Psoas muscle (tissue), 8 donors: Measurements from ENCODE around the gene RBM17. TPM values are rescaled to one million over a fixed set of nuclear protein-coding genes. Genes with fewer than 3 reads are reported as not detected.
A peak's percentile ranks its signal among the peaks of the same experiment; 100 is the strongest.

Experiments
- ATAC-seq, 4 donors: fragments of 200-7000 bp; cut with Tn5 transposase; one replicate each; pipeline ENCODE4 v1.9.1; 2020; ENCODE audit warnings: moderate library complexity in 3 of 4, mild to moderate bottlenecking in 2 of 4
- DNase-seq, 2 donors: peaks; one replicate each; pipeline ENCODE4 v3.0.0-alpha.2; 2020
- H3K27ac ChIP-seq: fragments of 200-600 bp; one replicate; pipeline ENCODE4 v1.8.0; 2022
- H3K27me3 ChIP-seq, 3 donors: fragments of 200-600 bp in 1 of 3; one replicate each; pipeline versions ENCODE4 v1.6.1 to v1.8.0; 2013 to 2022; ENCODE audit warnings: low read length in 2 of 3, mild to moderate bottlenecking in 2 of 3, moderate library complexity in 1 of 3; ENCODE audit not compliant: insufficient read depth in 3 of 3
- H3K36me3 ChIP-seq, 2 donors: fragments of 200-600 bp in 1 of 2; one replicate each; pipeline versions ENCODE4 v1.6.1 to v1.8.0; 2013 to 2022; ENCODE audit warnings: low read depth in 1 of 2, mild to moderate bottlenecking in 1 of 2, moderate library complexity in 1 of 2; ENCODE audit not compliant: insufficient read depth in 1 of 2
- H3K4me1 ChIP-seq: fragments of 200-600 bp; one replicate; pipeline ENCODE4 v1.8.0; 2022
- H3K4me3 ChIP-seq: fragments of 200-600 bp; one replicate; pipeline ENCODE4 v1.8.0; 2022; ENCODE audit warnings: mild to moderate bottlenecking
- H3K9me3 ChIP-seq: fragments of 200-600 bp; one replicate; pipeline ENCODE4 v1.8.0; 2022
- CTCF ChIP-seq: fragments of 200-600 bp; IDR thresholded peaks from one replicate; pipeline ENCODE4 v1.8.0; 2022; ENCODE audit warnings: antibody characterized with exemption
- WGBS, 3 donors: extraction: QIAGEN DNeasy Blood & Tissue Kit; methylation state at CpG; one replicate each; pipeline versions ENCODE4 v1.1.6 to v1.1.7; 2013; 5-methylcytosine and 5-hydroxymethylcytosine counted together
- intact Hi-C, 2 donors: fragments of 100-400 bp; cut with DNase I; formaldehyde crosslinking; loops; one replicate each; pipeline versions ENCODE4 v1.11.0 to v1.14.2; 2022
- polyA plus RNA-seq, 3 donors: library from polyadenylated mRNA; stranded (reverse); fragments of 200-250 nt; gene quantifications; one replicate each; pipeline ENCODE4 v1.2.3, GENCODE V29; 2013
- total RNA-seq, 4 donors: library from RNA; stranded (reverse); fragmentation: NEBNext Ultra II Directional in 2 of 4; extraction: Animal tissue kit (Norgen Biotek cat#: 25700) in 2 of 4; gene quantifications; one replicate each; pipeline versions ENCODE4 v1.2.1 to v1.2.4, GENCODE V29; 2021 to 2023
- donor health status: healthy with polysubstance abuse.
- donor health status: DM: no; HTN: no; CAD: no; lungs with moderate emphysema.
- donor health status: Bipolar disorder and iron deficiency.
- donor health status: healthy.
- donor health status: DM: yes; HTN: yes; CAD: no.
- donor health status: DM: no; HTN: no; CAD: no.
- donor health status: DM: no; HTN: no; CAD: no.
- donor health status: DM: yes; HTN: yes; CAD: no.

RBM17 gene
- total and polyA plus RNA-seq, 7 donors = 74.4 to 157 (median 95.9) TPM

GRCh38 chr10:6065835-6066234 lies 23.0 kb upstream of the RBM17 start:
- H3K4me1 ChIP-seq = no peaks in the 10 kb centered on the region
- 72 to 75% (median 73%) methylated on average over 4 of the region's 4 CpGs for WGBS, 3 donors
- H3K36me3 ChIP-seq = no peaks in the 10 kb centered on the region
- intact Hi-C loops = no loop called here
- no peak overlapping the region for H3K4me3 ChIP-seq
- no peak overlapping the region for H3K27ac ChIP-seq
- DNase-seq = no peak
- no peak for TF ChIP-seq CTCF
- H3K9me3 ChIP-seq = no peaks in the 10 kb centered on the region
- H3K27me3 ChIP-seq = no peaks in the 10 kb centered on the region
- ATAC-seq = peak in 1 of 4 donors; percentile 56

- 62 to 78% (median 73%) methylated on average over 4 of the region's 4 CpGs for WGBS, 3 donors
- H3K36me3 ChIP-seq = no peaks in the 10 kb centered on the region
- DNase-seq (no peak), ATAC-seq (no peak)
- no peak overlapping the region for H3K4me3 ChIP-seq
- intact Hi-C loops = no loop called here
- no peak for TF ChIP-seq CTCF
- H3K4me1 ChIP-seq = no peaks in the 10 kb centered on the region
- H3K9me3 ChIP-seq = no peaks in the 10 kb centered on the region
- H3K27me3 ChIP-seq = no peaks in the 10 kb centered on the region
- no peak overlapping the region for H3K27ac ChIP-seq
Observed at GRCh38 chr10:6067457-6067856, 21.4 kb upstream of the RBM17 start.

- TF ChIP-seq CTCF = no peak
Observed at GRCh38 chr10:6068006-6068405, 20.8 kb upstream of the RBM17 start.

GRCh38 chr10:6068422-6068821 lies 20.4 kb upstream of the RBM17 start:
- Histone ChIP-seq H3K4me3 (no peak overlapping the region), H3K27me3 (no peaks in the 10 kb centered on the region), H3K27ac (no peak overlapping the region), H3K36me3 (no peaks in the 10 kb centered on the region), H3K9me3 (no peaks in the 10 kb centered on the region), H3K4me1 (no peaks in the 10 kb centered on the region)
- intact Hi-C loops = no loop called here
- 77 to 78% (median 78%) methylated on average over 8 of the region's 8 CpGs for WGBS, 3 donors
- DNase-seq = no peak
- peak in 1 of 4 donors; percentile 41 for ATAC-seq
- TF ChIP-seq CTCF = no peak

More at GRCh38 chr10:6068006-6068405, 20.8 kb upstream of the RBM17 start:
- ATAC-seq (no peak), DNase-seq (no peak)
- Histone ChIP-seq H3K9me3 (no peaks in the 10 kb centered on the region), H3K4me3 (no peak overlapping the region), H3K27me3 (no peaks in the 10 kb centered on the region), H3K27ac (no peak overlapping the region), H3K4me1 (no peaks in the 10 kb centered on the region), H3K36me3 (no peaks in the 10 kb centered on the region)
- 69 to 82% (median 76%) methylated on average over 6 of the region's 6 CpGs for WGBS, 3 donors
- intact Hi-C loops = no loop called here
